Fibroblast of skin of left biceps (primary cell): ENCODE data around the gene MRFAP1L1.
"Not testable (repeated sequence)": the region's sequence is repeated elsewhere in the genome, so short reads cannot be mapped to it uniquely, and the experiment has no call there.

ENCODE experiments used
- DNase-seq, 2 experiments: peaks; one replicate each; pipeline ENCODE4 v3.0.0-alpha.2; 2013; ENCODE audit warnings: low read depth in 2 of 2

Gene MRFAP1L1

GRCh38 chr4:6734165-6734786 lies 24.6 kb upstream of the MRFAP1L1 start:
- no peak for DNase-seq

- DNase-seq, result no peak
Observed at GRCh38 chr4:6733358-6734164, 23.9 kb upstream of the MRFAP1L1 start.

DNA sequence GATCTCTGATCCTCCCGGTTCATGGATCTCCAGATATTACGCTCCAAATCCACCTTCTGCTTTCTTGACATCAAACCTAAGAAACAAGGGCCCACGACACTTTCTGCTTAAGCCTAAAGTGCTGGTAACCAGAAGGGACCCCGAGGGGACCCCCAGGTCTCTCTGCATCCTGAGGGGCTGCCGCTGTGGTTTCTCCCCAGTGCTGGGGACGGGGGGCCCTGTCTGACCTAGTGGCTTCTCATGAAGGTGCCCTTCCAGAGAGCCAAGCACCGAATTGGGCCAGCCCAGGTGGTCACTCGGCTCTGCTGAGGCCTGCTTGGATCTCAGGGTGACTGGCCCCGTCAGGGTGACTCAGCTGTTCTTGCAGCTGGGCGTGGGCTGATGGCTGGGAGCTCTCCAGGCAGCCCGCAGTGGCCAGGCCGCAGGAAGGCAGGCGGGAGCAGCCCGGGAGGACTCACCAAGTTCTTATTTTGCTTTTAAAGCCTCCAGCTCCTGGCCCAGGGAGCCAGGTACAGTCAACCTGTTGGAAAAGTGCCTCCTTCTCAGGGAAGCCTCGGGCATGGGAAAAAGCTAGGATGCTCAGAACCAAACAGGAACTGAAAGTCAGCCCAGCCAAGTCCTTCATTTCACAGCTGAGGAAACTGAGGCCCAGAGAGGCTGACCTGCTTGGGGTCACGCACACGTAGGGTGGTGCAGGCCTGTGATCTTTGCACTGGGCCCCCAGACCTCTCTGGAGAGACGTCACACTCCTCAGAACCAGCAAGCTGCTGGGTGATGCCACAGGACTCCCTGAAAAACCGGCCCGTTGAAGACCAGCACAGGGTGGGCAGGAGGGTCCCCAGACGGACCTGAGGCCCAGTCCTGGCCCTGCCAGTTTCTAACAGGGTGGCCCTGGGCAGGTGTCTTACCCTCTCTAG lies 23.0 kb upstream of the MRFAP1L1 start:
- no peak for DNase-seq

DNA sequence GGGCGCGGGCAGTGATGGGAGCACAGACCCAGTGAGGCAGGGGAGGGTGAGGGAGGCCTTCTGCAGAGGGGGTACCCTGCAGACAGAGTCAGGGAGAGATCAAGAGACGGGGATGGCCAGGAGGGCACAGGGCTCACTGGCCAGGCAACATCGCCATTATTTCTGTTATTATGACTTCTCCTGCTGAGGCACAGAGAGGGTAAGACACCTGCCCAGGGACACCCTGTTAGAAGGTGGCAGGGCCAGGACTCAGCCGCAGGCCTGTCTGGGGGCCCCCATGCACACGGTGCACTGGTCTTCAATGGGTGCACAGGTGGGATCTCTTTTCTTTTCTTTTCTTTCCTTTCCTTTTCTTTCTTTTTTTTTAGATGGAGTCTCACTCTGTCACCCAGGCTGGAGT lies 22.1 kb upstream of the MRFAP1L1 start:
- no peak for DNase-seq

- no peak for DNase-seq
Observed at GRCh38 chr4:6731318-6731675, 21.6 kb upstream of the MRFAP1L1 start.

DNA sequence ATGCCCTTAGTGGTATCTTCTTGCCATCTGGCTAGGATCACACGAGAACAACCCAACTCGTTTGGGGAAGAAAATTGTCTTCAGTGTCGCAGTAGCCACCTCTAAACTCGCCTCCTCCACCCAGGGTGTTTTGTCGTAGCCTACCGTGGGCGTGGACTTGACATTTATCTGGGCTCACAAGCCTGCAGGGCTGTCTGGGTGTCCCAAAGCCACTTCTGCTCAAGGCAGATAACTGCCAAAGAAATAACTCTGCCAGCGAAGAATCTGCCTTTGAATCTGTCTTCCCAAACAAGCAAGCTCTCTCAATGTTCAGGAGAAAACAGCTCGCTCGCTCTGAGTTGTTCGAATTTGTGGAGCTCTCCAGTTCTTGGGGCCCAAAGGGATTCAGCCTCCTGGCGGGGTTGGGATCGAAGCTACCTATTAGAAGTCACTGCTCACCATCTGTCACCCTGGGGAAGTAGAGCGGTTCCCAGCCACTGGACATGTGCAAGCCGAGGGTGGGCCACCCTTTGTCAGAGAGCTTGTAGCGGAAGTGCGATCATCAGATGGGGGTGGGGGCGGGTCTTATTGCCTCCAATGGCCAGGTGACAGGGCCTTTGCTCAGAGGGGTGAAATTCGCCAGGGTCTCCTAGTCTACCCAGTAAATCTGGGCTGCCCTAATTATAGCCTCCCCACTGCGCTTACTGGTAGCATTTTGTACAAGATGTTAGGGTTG lies 21.1 kb upstream of the MRFAP1L1 start:
- no peak for DNase-seq

GRCh38 chr4:6728320-6729029 lies 18.8 kb upstream of the MRFAP1L1 start:
- DNase-seq, result no peak

DNA sequence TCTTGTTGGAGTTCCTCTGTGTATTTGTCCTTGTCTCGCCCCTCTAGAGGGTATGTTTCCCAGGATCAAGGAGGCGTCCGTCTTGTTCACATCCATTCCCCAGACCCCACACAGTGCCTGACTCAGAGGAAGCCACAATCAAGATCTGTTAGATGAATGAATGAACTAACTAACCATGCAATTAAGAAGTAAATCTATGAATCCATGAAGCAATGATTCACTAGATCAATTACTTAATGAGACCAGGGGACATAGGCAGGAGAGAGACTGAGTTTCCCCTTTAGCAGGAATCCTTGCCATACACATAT lies 18.2 kb upstream of the MRFAP1L1 start:
- no peak for DNase-seq

DNA sequence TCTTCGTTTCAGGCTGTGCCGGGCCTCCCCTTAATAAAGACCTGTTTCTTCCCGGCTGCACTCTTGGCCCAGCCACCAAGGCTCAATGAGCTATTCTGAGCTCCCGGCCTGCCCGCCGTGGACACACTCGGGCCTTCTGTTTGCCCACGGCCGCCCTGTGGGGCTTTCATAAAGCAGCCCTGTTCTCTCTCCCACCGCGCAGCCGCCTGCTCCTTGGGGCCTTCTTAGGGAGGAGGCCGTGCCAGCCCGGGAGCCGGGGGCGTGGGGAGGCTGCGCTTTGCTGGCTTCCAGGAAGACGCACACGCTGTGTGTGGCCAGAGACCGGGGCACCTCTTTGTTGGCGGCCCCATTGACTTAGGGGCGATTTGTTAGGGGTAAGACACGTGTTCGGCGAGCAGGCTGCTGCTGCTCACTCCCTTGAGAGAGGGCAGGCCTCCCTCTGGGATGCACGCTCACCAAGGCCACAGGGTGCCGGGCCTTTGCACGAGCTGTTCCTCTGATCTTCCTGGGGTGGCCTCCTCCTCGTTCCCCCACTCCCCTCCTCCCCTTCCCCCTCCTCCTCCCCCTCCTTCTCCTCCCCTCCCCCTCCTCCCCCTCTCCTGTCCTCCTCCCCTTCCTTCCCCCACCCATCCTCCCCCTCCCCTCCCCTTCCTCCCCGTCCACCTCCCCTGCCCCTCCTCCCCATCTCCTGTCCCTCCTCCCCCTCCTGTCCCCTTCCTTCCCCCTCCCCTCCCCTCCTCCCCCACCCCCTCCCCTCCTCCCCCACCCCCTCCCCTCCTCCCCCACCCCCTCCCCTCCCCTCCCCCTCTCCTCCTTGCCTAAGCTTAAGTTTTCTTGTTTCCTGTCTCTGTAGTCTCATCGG lies 17.6 kb upstream of the MRFAP1L1 start:
- DNase-seq, result no peak

- not testable (repeated sequence) for DNase-seq
Observed at GRCh38 chr4:6725427-6725961, 15.8 kb upstream of the MRFAP1L1 start.

- DNase-seq, result no peak
Observed at GRCh38 chr4:6724421-6725111, 14.9 kb upstream of the MRFAP1L1 start.

DNA sequence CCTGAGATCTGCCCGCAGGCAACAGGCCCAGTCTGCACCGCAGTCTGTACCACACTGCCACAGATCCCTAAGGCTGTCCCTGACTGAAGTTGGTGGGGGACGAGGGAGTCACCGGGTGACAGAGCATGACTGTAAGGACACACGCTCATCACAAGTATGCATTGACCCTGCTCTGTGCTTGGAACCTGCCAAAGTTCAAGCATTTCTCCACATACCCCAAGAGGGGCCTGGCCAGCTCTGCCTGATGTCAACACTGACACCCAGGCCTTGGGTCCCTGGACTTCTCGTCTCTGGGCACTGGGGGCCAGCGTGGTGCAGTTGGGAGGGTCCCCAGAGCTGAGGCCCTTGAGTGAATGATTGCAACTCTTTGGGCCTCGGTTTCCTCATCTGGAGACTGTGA lies 14.2 kb upstream of the MRFAP1L1 start:
- DNase-seq, result no peak

GRCh38 chr4:6722891-6723290 lies 13.2 kb upstream of the MRFAP1L1 start:
- DNase-seq, result no peak

- DNase-seq, result no peak
Observed at GRCh38 chr4:6721121-6721520, 11.5 kb upstream of the MRFAP1L1 start.

DNA sequence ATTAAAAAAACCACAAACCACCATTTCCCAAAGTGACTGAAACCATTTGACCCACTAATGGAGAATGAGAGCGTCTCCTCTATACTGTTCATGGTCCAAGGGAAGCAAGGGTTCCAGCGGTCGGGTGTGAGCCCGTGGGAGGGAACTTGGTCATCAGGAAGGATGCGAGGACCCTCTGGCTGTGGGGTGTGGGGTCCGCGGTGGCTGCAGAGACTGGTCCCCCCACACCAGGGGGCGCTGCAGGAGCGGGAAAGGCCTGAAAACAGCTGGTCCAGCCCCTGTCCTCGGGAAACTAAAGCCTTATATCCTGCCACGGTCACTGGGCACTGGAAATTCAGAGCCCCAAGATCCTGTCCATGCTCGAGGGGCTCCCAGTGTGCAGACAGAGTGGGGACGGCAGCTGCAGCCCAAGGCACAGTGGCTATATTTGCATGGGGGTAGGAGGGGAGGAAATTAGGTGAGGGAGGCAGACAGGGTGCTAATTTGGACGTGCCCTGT lies 10.6 kb upstream of the MRFAP1L1 start:
- DNase-seq, result peak in 1 of 2 experiments; percentile 12

DNA sequence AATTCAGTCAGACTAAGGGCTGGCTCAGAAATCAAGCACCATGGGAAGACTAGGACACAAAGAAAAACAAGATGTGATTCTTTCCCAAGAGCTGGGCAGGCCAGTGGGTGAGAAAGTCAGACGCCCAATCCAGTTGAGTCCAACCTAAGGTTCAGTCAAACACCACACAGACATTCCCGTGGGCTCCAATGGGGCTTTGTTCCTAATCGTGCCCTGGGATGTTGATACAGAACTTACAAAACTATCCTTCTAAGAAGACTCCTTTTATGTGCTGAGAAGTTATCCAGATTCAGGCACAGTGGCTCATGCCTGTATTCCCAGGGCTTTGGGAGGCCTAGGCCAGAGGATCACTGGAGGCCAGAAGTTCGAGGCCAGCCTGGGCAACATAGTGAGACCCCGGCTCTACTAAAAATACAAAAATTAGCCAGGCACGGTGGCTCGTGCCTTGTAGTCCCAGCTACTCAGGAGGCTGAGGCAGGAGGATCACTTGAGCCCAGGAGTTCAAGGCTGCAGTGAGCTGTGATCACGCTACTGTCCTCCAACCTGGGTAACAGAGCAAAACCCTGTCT lies 10.0 kb upstream of the MRFAP1L1 start:
- DNase-seq, result no peak

- DNase-seq, result no peak
Observed at GRCh38 chr4:6718932-6719610, 9.4 kb upstream of the MRFAP1L1 start.

- DNase-seq, result no peak
Observed at GRCh38 chr4:6716958-6717655, 7.4 kb upstream of the MRFAP1L1 start.
